ENCODE data around the gene SMPDL3A. TPM values are rescaled to one million over a fixed set of nuclear protein-coding genes. Genes with fewer than 3 reads are reported as not detected.
A peak's percentile ranks its signal among the peaks of the same experiment; 100 is the strongest.

Gene SMPDL3A
- polyA plus RNA-seq, 1 donor, result 48.7 TPM

GRCh38 chr6:122799916-122800686, 11.0 kb downstream of the SMPDL3A start:
- H3K27me3 ChIP-seq (ENCODE audit: control insufficient read depth, insufficient read depth, low read length), result no peaks in the 10 kb centered on the region
- DNase-seq, result peak in 1 of 2 donors; percentile 50
- no peaks in the 10 kb centered on the region for H3K9me3 ChIP-seq (ENCODE audit: control insufficient read depth, low read depth, low read length)
- no peaks in the 10 kb centered on the region for H3K36me3 ChIP-seq (ENCODE audit: control insufficient read depth, insufficient read depth, low read length)
- no peak overlapping the region for H3K4me3 ChIP-seq (ENCODE audit: low read length)
- 88% methylated on average over 4 of the region's 5 CpGs for WGBS (ENCODE audit: insufficient coverage, low lambda C conversion rate)
- H3K27ac ChIP-seq (ENCODE audit: low read length), result peak overlapping the region; percentile 71
- H3K4me1 ChIP-seq (ENCODE audit: control insufficient read depth, insufficient read depth, low read length), result peaks cover 38% of the 10 kb centered on the region

- Histone ChIP-seq H3K4me1 (ENCODE audit: control insufficient read depth, insufficient read depth, low read length) (peaks cover 38% of the 10 kb centered on the region), H3K9me3 (ENCODE audit: control insufficient read depth, low read depth, low read length) (no peaks in the 10 kb centered on the region), H3K27me3 (ENCODE audit: control insufficient read depth, insufficient read depth, low read length) (no peaks in the 10 kb centered on the region), H3K4me3 (ENCODE audit: low read length) (no peak overlapping the region), H3K36me3 (ENCODE audit: control insufficient read depth, insufficient read depth, low read length) (no peaks in the 10 kb centered on the region), H3K27ac (ENCODE audit: low read length) (no peak overlapping the region)
- DNase-seq, result no peak
- no CpG with 5 or more reads among the region's 3 CpGs for WGBS (ENCODE audit: insufficient coverage, low lambda C conversion rate)
These were observed 11.8 kb downstream of the SMPDL3A start for GRCh38 chr6:122800906-122801305.

- H3K4me1 ChIP-seq (ENCODE audit: control insufficient read depth, insufficient read depth, low read length), result peaks cover 38% of the 10 kb centered on the region
- no peak overlapping the region for H3K4me3 ChIP-seq (ENCODE audit: low read length)
- no peak overlapping the region for H3K27ac ChIP-seq (ENCODE audit: low read length)
- H3K36me3 ChIP-seq (ENCODE audit: control insufficient read depth, insufficient read depth, low read length), result peaks cover 3% of the 10 kb centered on the region
- no peaks in the 10 kb centered on the region for H3K9me3 ChIP-seq (ENCODE audit: control insufficient read depth, low read depth, low read length)
- no peak for DNase-seq
- 57% methylated on average over 1 of the region's 1 CpG for WGBS (ENCODE audit: insufficient coverage, low lambda C conversion rate)
- H3K27me3 ChIP-seq (ENCODE audit: control insufficient read depth, insufficient read depth, low read length), result no peaks in the 10 kb centered on the region
These were observed 12.3 kb downstream of the SMPDL3A start for GRCh38 chr6:122801397-122801796.

GRCh38 chr6:122803171-122803661, 14.2 kb downstream of the SMPDL3A start:
- peak overlapping the region; percentile 26 for H3K27ac ChIP-seq (ENCODE audit: low read length)
- WGBS (ENCODE audit: insufficient coverage, low lambda C conversion rate), result no CpG with 5 or more reads among the region's 4 CpGs
- H3K4me1 ChIP-seq (ENCODE audit: control insufficient read depth, insufficient read depth, low read length), result peaks cover 32% of the 10 kb centered on the region
- H3K4me3 ChIP-seq (ENCODE audit: low read length), result no peak overlapping the region
- peaks cover 3% of the 10 kb centered on the region for H3K36me3 ChIP-seq (ENCODE audit: control insufficient read depth, insufficient read depth, low read length)
- no peaks in the 10 kb centered on the region for H3K9me3 ChIP-seq (ENCODE audit: control insufficient read depth, low read depth, low read length)
- no peak for DNase-seq
- H3K27me3 ChIP-seq (ENCODE audit: control insufficient read depth, insufficient read depth, low read length), result no peaks in the 10 kb centered on the region

- H3K4me1 ChIP-seq (ENCODE audit: control insufficient read depth, insufficient read depth, low read length), result peaks cover 17% of the 10 kb centered on the region
- no peak for DNase-seq
- no peak overlapping the region for H3K27ac ChIP-seq (ENCODE audit: low read length)
- no peaks in the 10 kb centered on the region for H3K27me3 ChIP-seq (ENCODE audit: control insufficient read depth, insufficient read depth, low read length)
- H3K36me3 ChIP-seq (ENCODE audit: control insufficient read depth, insufficient read depth, low read length), result peaks cover 5% of the 10 kb centered on the region
- 91% methylated on average over 5 of the region's 5 CpGs for WGBS (ENCODE audit: insufficient coverage, low lambda C conversion rate)
- no peaks in the 10 kb centered on the region for H3K9me3 ChIP-seq (ENCODE audit: control insufficient read depth, low read depth, low read length)
- no peak overlapping the region for H3K4me3 ChIP-seq (ENCODE audit: low read length)
These were observed 16.0 kb downstream of the SMPDL3A start for GRCh38 chr6:122804962-122805485.

- Histone ChIP-seq H3K36me3 (ENCODE audit: control insufficient read depth, insufficient read depth, low read length) (peaks cover 10% of the 10 kb centered on the region), H3K27ac (ENCODE audit: low read length) (no peak overlapping the region)
- WGBS (ENCODE audit: insufficient coverage, low lambda C conversion rate), result no CpG with 5 or more reads among the region's 2 CpGs
These were observed 17.2 kb downstream of the SMPDL3A start for GRCh38 chr6:122806291-122806690.

GRCh38 chr6:122808121-122808885, 19.2 kb downstream of the SMPDL3A start:
- Histone ChIP-seq H3K9me3 (ENCODE audit: control insufficient read depth, low read depth, low read length) (no peaks in the 10 kb centered on the region), H3K4me3 (ENCODE audit: low read length) (no peak overlapping the region), H3K4me1 (ENCODE audit: control insufficient read depth, insufficient read depth, low read length) (no peaks in the 10 kb centered on the region), H3K36me3 (ENCODE audit: control insufficient read depth, insufficient read depth, low read length) (peaks cover 10% of the 10 kb centered on the region), H3K27me3 (ENCODE audit: control insufficient read depth, insufficient read depth, low read length) (no peaks in the 10 kb centered on the region), H3K27ac (ENCODE audit: low read length) (no peak overlapping the region)
- DNase-seq, result no peak
- WGBS (ENCODE audit: insufficient coverage, low lambda C conversion rate), result 80% methylated on average over 1 of the region's 10 CpGs

More at GRCh38 chr6:122806291-122806690, 17.2 kb downstream of the SMPDL3A start:
- Histone ChIP-seq H3K4me1 (ENCODE audit: control insufficient read depth, insufficient read depth, low read length) (peaks cover 5% of the 10 kb centered on the region), H3K27me3 (ENCODE audit: control insufficient read depth, insufficient read depth, low read length) (no peaks in the 10 kb centered on the region), H3K9me3 (ENCODE audit: control insufficient read depth, low read depth, low read length) (no peaks in the 10 kb centered on the region), H3K4me3 (ENCODE audit: low read length) (no peak overlapping the region)
- no peak for DNase-seq

- Histone ChIP-seq H3K36me3 (ENCODE audit: control insufficient read depth, insufficient read depth, low read length) (peaks cover 10% of the 10 kb centered on the region), H3K4me1 (ENCODE audit: control insufficient read depth, insufficient read depth, low read length) (no peaks in the 10 kb centered on the region), H3K9me3 (ENCODE audit: control insufficient read depth, low read depth, low read length) (no peaks in the 10 kb centered on the region), H3K4me3 (ENCODE audit: low read length) (no peak overlapping the region), H3K27me3 (ENCODE audit: control insufficient read depth, insufficient read depth, low read length) (no peaks in the 10 kb centered on the region), H3K27ac (ENCODE audit: low read length) (no peak overlapping the region)
- no peak for DNase-seq
- no CpG with 5 or more reads among the region's 4 CpGs for WGBS (ENCODE audit: insufficient coverage, low lambda C conversion rate)
These were observed 19.9 kb downstream of the SMPDL3A start for GRCh38 chr6:122809001-122809400.

GRCh38 chr6:122809691-122810090, 20.6 kb downstream of the SMPDL3A start:
- WGBS (ENCODE audit: insufficient coverage, low lambda C conversion rate), result 50% methylated on average over 1 of the region's 2 CpGs
- H3K9me3 ChIP-seq (ENCODE audit: control insufficient read depth, low read depth, low read length), result no peaks in the 10 kb centered on the region
- no peak overlapping the region for H3K27ac ChIP-seq (ENCODE audit: low read length)
- H3K36me3 ChIP-seq (ENCODE audit: control insufficient read depth, insufficient read depth, low read length), result peaks cover 10% of the 10 kb centered on the region
- no peak for DNase-seq
- no peak overlapping the region for H3K4me3 ChIP-seq (ENCODE audit: low read length)
- H3K27me3 ChIP-seq (ENCODE audit: control insufficient read depth, insufficient read depth, low read length), result no peaks in the 10 kb centered on the region
- H3K4me1 ChIP-seq (ENCODE audit: control insufficient read depth, insufficient read depth, low read length), result no peaks in the 10 kb centered on the region

GRCh38 chr6:122810189-122810588, 21.1 kb downstream of the SMPDL3A start:
- no CpG with 5 or more reads among the region's 1 CpG for WGBS (ENCODE audit: insufficient coverage, low lambda C conversion rate)

More at GRCh38 chr6:122810189-122810588, 21.1 kb downstream of the SMPDL3A start:
- no peak for DNase-seq
- Histone ChIP-seq H3K27me3 (ENCODE audit: control insufficient read depth, insufficient read depth, low read length) (no peaks in the 10 kb centered on the region), H3K4me3 (ENCODE audit: low read length) (no peak overlapping the region), H3K4me1 (ENCODE audit: control insufficient read depth, insufficient read depth, low read length) (no peaks in the 10 kb centered on the region), H3K9me3 (ENCODE audit: control insufficient read depth, low read depth, low read length) (no peaks in the 10 kb centered on the region), H3K27ac (ENCODE audit: low read length) (no peak overlapping the region), H3K36me3 (ENCODE audit: control insufficient read depth, insufficient read depth, low read length) (peaks cover 10% of the 10 kb centered on the region)

All from large intestine (tissue), 3 donors.